Endometrium (tissue), 2 donors: Measurements from ENCODE around the gene EHMT1.
A peak's percentile ranks its signal among the peaks of the same experiment; 100 is the strongest.
"Not testable (repeated sequence)": the region's sequence is repeated elsewhere in the genome, so short reads cannot be mapped to it uniquely, and the experiment has no call there.

Experiments used
- FAIRE-seq: peaks from 2 replicates; lab custom pipeline; 2012; peaks lifted over from hg19 to GRCh38; lab: Jason Lieb, UNC
- donor health status: control.
- donor health status: control.

EHMT1 gene

DNA sequence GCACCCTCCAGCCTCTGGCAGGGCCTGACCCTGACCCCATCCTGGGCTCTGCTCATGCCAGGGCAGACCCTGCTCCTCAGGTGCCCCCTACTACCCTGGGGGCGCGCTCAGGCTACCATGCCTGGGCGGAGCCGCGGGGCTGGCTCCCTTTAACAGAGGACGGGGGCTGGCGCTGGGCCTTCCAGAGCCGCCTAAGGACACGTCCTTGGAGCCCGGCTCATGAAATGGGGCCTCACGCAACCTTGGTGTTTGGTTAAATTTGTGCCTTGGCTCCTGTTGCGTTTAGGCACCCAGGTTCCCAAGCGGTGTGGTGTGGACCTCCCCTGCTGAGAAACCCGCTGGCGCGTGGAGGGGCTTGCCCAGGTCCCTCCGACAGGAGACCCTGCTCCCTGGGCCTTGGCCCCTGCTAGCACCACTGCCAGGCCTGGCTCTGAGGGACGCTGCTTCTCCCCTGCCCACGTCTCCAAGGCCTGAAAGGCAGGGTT lies 3.4 kb upstream of the EHMT1 start:
- FAIRE-seq, result no peak

DNA sequence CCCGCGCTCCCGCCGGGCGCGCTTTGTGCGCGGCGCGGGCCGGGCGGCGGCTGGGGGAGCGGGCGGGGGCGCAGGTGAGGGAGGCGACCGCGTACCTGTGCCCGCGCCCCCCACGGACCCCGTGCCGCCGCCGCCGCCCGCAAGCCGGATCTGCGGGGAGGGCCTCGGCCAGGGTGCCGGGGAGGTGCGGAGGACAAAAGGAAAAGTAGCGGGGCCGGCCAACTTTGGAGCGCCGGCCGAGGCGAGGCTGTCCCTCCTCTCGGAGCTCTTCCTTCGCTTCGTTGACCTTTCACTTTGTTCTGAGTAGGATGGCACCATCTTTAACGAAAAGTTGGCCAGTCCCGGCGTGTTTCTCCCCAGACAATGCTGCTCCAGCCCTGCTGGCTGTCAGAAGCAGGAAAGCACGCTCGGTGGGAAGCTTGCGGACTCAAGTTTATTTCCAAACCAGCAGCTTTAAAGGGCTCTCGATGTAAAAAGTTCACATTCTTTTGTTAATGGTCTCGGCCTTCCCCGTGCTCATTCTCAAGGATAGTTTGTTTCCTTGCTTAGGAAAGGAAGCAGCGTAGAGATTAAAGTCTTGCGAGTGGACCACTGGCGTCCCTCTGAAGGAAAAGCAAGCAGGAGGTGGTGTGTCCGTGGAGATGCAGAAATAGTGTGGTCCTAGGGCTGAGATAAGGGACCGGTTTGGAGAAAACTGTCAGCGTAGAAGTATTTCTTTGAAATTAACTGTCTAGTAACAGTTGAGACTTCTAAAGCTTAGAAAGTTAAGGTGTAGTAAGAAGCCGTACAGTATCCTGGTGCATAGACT lies 639 bp downstream of the EHMT1 start:
- no peak for FAIRE-seq

DNA sequence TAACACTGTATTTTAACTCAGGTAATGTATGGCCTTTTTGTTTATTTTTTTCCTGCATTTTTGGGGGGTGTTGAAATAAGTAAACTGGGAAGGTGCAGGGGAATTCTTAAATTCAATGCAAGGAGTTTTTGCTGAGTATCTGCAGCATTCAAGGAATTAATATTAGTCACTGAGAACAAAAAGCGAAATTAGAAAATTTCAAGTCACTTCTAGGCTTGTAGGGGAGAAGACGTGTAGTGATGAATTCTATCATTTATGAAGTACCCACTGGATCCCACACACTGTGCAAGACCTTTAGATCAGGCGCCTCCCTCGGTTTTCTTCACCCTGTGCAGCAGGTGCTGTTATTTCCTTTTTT lies 1.2 kb downstream of the EHMT1 start:
- no peak for FAIRE-seq

DNA sequence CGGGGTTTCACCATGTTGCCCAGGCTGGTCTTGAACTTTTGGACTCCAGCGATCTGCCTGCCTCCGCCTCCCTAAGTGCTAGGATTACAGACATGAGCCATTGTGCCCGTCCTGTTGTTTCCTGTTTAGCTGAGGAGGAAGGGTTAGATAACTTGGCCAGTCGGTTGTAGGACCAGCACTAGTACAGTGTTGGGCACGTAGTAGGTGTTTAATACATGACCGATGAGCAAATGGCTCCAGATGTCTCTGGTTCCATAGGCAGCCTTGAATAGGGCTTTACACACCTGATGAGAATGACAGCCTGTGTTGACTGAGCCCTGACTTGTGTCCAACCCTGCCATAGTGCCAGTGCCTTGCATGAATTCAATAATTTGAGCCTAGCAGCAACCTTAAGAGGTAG lies 1.8 kb downstream of the EHMT1 start:
- no peak for FAIRE-seq

DNA sequence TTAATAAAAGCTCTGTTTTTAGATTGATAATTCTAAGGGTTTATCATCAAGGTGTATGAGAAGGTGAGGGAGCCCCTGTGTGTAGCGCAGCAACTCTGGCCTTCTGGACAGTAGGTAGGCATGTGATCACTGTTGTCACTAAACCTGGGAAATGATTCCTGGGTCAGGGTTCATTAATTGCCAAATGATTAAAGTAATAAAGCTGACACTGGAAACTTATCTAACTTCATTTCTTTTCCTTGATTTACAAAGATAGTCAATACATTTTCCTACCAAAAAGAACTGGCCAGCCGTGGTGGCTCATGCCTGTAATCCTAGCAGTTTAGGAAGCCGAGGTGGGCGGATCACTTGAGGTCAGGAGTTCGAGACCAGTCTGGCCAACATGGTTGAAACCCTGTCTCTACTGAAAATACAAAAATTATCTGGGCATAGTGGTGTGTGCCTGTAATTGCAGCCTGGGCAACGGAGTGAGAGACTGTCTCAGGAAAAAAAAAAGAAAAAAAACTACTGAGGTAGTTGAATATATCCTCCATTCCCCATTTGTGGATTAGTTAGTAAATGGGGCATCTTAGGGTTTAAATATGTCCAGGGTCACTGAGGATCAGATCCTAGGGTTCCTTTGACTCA lies 2.4 kb downstream of the EHMT1 start:
- FAIRE-seq, result no peak

DNA sequence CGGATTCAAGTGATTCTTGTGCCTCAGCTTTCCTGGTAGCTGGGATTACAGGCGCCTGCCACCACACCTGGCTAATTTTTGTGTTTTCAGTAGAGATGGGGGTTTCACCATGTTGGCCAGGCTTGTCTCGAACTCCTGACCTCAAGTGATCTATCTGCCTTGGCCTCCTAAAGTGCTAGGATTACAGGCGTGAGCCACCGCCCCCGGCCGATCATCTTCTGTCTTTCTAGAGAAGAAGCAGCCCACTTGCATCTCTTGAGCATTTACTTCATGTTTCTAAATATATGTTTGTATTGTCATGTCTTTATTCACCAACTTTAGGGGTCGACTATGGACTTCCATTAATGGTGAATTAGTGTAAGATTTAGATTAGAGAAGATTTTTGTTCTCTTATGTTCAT lies 3.4 kb downstream of the EHMT1 start:
- not testable (repeated sequence) for FAIRE-seq

DNA sequence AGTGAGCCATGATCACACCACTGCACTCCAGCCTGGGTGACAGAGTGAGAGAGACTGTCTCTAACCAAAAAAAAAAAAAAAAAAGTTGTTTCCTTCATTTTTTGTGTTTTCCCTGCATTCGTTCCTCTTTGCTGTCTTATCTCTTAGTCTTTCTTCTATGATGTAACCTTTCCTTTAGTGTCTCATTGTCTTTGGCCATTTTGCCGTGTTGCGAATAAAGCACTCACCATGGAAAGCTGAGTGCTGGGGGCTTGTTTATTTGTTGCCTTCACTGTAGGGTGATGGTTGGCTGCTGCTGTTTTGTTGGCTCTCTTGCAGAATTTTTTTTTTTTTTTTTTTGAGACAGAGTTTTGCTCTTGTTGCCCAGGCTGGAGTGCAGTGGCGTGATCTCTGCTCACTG lies 7.7 kb downstream of the EHMT1 start:
- no peak for FAIRE-seq

DNA sequence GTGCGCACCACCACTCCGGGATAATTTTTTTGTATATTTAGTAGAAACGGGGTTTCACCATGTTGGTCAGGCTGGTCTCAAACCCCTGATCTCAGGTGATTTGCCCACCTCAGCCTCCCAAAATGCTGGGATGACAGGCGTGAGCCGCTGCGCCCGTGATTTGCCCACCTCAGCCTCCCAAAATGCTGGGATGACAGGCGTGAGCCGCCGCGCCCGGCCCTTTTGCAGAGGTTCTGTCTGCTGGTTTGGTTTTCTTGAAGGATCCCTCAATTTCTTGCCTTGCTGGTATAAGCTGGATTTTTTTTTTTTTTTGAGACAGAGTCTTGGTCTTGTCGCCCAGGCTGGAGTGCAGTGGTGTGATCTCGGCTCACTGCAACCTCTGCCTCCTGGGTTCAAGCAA lies 8.6 kb downstream of the EHMT1 start:
- FAIRE-seq, result not testable (repeated sequence)

DNA sequence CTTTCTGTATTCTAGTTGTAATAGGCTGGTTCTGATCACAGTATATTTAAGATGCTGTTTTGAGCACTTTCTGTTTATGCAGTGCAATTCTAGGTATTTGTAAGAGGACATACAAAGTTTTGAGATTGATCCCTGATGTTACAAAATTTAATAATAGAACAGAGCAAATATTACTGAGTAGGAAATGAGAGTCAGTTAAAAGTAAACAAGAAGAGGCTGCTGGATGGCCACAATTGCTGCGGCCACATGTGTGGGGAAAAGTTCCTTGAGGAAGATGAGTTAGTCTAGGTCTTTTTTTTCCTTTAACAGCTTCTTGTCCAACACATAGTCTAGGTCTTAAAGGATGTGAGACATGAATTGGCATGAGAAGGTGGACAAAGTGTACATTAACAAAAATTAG lies 11.3 kb downstream of the EHMT1 start:
- FAIRE-seq, result no peak

DNA sequence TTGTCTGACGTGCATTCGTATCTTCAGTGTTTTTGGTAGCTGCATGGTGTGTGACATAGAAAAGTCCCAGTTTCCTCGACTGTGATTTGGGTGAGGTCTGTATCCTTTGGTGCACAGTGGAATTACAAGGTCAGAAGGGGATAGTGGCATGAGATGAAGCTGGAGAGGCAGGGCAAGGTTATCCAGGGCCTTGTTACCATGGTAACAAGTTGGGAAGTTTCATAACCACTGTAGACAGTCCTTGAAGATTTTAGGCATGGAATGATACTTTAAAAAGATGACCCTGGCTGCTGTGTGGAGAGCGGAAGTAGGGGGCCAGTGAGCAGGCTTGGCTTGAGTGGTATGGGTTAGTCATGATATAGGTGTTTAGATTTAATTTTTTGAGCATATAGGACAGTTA lies 11.9 kb downstream of the EHMT1 start:
- FAIRE-seq, result no peak

DNA sequence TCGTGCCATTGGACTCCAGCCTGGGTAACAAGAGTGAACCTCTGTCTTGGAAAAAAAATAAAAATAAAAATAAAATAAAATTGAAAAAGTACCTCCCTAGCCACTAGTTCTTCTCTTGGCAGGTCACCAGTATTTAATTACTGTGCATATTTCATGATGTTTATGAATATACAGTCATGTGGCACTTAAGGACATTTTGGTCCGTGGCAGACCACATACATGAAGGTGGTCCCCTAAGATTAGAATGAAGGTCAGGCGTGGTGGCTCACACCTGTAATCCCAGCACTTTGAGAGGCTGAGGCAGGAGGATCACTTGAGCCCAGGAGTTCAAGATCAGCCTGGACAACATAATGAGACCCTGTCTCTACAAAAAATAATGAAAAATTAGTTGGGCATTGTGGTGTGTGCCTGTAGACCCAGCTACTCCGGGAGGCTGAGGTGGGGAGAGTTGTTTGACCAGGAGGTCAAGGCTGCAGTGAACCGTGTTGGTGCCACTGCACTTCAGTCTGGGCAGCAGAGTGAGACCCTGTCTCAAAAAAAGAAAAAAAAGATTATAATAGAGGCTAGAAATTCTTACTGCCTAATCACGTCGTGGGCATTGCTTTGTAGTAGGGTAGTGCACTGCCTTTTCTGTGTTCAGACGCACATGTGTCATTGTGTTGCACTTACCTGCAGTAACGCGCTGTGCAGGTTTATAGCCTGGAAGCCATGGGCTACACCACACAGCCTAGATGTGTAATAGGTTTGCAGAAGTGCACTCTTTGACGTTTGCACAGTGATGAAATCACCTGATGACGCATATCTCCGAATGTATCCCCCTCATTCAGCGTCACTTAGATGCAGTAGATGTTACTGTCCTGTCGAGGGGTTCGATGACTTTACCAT lies 12.8 kb downstream of the EHMT1 start:
- no peak for FAIRE-seq

DNA sequence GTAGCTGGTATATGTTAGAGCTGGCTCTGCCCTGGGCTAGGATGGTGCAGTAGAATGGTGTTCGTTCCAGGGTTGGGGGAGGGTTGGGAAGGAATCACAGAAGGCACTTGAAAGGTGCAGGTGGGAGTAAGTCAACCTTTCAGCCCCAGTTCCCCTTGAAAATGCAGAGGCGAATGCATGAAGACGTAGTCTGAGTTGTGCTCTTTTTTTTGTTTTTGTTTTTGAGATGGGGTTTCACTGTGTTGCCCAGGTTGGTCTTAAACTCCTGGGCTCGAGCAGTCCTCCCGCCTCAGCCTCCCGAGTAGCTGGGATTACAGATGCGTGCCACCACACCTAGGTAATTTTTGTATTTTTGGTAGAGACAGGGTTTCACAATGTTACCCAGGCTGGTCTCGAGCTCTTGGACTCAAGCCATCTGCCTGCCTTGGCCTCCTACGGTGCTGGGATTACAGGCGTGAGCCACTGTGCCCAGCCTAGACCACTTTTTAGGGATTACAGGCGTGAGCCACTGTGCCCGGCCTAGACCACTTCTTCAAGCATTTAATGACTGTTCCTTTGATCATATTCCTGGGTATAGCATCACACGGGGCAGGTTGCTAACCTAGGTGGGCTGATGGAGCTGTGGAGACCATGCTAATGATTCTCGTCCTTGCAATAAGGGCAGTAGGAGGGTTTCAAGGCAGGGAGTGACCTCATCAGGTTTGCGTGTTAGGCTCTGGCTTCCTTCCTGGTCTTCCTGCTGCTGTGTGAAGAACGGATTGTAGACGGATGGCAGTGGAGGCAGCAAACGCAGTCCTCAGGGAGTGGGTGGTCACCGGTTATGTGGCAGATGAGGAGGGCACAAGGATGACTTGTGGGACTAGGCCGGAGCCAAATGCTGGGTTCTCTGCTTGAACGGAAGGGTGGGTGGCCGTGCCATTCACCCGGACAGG lies 13.7 kb downstream of the EHMT1 start:
- no peak for FAIRE-seq

DNA sequence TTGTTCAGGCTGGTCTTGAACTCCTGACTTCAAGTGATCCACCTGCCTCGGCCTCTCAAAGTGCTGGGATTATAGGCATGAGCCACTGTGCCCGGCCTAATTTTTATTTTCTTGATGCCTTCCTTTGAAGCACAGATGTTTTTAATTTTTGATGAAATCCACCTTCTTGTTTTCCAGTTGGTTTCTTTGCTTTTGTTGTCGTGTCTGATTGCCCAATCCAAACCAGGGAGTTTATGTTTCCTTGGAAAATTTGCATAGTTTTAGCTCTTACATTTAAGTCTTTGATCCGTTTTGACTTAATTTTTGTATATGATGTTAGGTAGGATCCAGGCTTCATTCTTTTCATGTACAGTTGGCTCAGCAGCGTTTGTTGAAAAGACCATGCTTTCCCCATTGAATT lies 15.2 kb downstream of the EHMT1 start:
- no peak for FAIRE-seq

DNA sequence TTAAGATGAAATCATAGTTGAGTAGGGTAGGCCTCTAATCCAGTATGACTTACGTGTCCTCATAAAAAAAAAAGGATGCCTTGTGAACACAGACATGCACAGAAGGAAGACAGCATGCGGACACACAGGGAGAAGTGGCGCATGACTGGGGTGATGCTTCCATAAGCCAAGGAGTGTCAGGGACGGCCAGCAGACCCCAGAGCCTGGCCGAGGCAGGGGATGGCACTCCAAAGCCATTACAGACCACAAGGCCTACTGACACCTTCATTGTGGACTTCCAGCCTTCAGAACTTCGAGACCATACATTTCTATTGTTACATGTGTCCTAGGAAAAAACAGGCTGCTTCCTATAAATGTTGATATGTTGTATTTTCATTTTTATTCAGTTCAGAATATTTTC lies 19.9 kb downstream of the EHMT1 start:
- no peak for FAIRE-seq

DNA sequence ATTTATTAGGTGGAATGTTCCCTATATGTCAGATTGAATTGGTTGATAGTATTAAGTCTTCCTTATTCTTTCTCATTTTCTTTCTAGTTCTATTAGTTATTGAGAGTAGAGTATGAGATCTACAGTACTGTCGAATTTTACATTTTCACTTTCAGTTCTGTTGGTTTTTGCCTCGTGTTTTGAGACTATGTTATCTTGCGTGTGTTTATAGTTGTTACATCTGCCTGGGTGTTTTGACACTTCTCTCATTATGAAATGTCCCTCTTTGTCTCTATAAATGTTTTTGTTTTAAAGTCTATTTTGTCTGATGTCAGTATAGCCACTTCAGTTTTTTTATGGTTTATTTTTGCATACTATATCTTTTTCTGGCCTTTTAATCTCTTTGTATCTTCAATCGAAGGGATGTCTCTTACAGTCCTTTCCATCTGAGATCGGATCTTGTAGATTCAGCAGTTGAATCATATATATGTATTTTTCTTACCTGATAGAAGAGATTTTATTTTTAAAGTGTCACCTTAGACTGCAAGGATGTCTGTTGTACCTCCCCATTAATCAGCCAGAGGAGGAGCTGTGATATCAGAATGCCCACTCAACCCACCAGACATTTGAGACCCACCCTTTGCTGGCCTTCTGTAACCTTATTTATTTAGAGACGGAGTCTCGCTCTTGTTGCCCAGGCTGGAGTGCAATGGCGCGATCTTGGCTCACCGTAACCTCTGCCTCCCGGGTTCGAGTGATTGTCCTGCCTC lies 20.7 kb downstream of the EHMT1 start:
- peak; percentile 26 for FAIRE-seq

DNA sequence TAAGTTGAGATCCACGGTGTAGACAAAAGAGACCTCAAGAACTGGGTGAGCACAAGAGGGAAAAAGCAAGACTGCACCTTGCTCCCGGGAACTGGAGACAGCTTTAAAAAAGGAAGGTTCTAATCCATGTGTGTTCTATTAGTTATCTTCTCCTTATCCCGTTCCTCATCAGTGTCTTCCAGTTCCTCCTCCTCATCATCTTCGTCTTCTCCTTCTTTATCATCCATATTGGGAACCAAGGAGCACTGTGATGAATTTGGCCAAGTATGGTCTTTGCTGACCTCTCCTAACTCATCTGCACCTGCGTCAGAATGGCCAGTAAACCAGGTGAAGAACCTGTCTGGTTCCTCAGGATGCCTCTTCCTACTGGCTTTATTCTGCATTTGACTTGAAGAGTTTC lies 22.1 kb downstream of the EHMT1 start:
- FAIRE-seq, result no peak

DNA sequence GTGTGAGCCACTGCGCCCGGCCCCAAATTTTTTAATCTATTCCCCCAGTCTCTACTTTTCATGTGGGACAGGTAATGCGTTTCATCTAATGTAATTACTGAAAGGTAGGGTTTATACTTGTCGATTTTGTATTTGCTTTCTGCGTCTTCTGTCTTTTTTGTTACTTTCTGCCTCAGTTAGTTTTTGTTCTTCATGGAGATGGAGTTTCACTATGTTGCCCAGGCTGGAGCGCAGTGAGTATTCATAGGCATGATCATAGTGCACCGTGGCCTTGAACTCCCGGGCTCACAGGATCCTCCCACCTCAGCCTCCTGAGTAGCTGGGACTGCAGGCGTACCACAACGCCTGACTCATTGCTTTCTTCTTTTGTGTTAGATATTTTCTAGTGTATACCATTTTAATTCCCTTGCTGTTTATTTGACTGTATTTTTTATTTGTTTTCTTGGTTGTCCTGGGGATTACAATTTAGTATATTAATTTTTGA lies 23.4 kb downstream of the EHMT1 start:
- FAIRE-seq, result no peak

DNA sequence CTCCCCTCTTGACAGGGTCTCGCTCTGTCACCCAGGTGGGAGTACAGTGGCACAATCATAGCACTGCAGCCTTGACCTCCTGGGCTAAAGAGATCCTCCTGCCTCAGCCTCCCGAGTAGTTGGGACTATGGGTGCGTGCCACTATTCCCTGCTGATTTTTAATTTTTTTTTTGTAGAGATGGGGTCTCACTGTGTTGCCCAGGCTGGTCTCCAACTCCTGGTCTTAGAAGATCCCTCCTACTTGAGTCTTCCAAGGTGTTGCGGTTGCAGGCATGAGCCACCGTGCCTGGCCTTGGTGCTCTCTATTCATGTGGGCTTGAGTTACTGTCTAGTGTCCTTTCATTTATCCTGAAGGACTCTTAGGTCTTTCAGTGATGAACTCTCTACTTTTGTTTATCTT lies 24.1 kb downstream of the EHMT1 start:
- no peak for FAIRE-seq

DNA sequence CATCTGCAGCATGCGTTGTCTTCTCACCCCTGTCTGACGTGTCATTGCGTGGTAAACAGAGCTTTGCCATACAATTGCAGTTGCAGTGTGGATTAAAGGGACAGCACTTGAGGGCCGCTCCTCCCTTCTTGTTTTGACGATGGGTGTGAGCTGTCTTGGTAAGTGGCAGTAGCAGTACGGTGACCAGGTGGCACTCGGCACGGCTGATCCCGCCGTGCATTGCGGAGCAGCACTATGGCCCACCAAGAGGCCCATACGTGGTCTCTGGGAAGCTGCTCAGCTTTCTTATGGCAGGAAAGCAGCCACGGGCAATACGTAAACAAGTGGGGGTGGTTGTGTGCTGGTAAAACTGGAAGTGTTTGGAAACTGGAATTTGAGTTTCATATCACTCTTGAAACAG lies 25.1 kb downstream of the EHMT1 start:
- no peak for FAIRE-seq

DNA sequence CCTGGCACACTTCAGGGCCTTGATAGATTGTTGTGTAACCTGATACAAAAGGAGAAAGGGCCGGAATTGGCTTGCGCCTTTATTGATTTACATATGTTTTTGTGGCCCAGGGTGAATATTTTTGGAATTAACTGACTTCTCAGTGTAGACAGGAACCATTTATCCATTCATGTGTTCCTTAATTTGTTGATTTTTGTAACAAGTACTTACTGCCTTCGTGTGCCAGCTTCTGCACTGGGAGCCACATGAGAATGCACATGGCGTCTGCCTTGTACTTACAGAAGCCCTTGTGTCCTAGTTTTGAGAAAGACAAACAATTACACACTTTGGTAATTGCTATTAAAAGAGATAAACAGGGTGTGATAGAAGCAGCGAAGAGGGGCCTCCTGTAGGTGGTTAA lies 26.4 kb downstream of the EHMT1 start:
- FAIRE-seq, result no peak

DNA sequence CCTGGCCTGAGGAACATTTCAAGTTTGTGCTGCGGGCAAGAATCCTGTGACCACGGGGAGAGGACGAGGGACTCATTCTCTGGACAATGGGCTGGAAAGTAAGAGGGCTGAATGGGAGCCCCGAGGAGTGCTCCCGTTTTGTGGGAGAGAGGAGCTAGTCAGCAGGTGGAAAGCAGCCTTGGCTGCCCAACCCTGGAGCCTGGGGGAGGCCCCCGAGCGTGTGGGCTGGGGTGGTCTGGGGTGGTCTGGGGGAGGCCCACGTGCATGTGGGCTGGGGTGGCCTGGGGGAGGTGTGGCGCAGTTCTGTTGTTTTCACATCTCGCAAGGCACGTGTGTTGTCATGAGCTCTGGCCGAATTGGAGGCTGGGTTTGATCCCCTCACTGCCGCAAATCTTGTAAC lies 27.5 kb downstream of the EHMT1 start:
- FAIRE-seq, result no peak
